Fibroblast of the conjunctiva (primary cell): ENCODE data around the gene HACL1.
"Not testable (repeated sequence)": the region's sequence is repeated elsewhere in the genome, so short reads cannot be mapped to it uniquely, and the experiment has no call there.

Experiments used
- DNase-seq: peaks from one replicate; pipeline ENCODE4 v3.0.0-alpha.2; 2010; ENCODE audit warnings: low read depth

Gene HACL1

DNA sequence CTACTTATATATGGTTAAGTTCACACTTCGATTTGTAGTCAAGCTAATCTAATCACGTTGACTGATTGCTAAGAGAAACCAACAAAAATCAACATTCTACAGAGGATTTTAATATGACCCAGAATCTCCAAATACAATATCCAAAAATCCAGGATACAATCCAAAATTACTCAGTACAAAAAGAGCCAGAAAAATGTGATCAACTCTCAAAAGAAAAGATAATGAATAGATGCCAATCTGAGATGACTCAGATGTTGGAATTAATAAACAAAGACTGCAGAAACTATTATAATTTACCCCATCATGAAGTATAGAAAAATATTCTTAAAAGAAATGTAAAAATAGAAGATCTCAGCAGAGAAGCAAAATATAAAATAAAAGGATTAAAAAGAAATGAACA lies 22.3 kb downstream of the HACL1 start:
- DNase-seq = no peak

DNA sequence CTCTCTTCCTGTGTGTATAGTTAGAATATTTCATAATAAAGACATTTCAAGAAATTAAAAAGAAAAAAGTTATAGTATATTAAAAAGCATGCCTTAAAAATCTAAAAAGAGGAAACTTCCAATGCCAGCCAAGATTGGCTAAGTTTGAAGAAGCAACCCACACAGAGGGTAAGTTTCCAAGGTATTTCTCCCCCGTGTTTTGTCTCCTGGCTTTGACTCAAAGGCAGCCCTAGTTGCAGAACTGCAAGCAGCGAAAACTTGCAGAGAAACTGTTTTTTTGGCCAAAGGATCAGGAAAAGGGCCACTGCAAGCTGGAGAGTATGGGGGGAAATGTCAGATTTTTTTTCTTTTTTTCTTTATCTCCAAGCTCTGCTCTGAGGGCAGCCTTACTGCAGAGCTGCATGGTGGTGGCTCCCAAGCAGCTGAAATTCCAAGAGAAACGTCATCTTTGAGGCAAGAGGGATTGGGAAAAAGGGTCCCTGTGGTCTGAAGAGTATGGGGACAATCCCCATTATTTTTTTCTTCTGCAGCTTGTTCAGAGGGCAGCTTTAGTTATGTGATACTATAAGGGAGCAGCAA lies 23.0 kb downstream of the HACL1 start:
- DNase-seq = no peak

DNA sequence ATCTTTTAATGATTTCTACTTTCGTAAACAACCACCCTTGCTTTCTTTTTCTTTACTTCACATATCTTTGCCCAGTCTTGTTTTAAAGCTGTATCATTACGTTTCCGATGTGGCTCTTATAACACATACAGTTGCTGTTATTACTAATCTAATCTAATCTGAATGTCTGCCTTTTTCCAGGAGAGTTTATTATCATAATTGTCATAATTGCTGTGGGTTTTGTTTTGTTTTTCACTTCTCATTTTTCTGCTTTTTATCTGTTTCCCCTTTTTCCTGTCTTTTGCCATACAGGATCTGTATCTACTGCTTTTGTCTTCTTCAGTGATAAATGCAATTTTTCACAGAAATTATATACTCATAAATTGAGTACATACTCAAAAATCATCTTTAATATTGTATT lies 24.9 kb downstream of the HACL1 start:
- DNase-seq = no peak

DNA sequence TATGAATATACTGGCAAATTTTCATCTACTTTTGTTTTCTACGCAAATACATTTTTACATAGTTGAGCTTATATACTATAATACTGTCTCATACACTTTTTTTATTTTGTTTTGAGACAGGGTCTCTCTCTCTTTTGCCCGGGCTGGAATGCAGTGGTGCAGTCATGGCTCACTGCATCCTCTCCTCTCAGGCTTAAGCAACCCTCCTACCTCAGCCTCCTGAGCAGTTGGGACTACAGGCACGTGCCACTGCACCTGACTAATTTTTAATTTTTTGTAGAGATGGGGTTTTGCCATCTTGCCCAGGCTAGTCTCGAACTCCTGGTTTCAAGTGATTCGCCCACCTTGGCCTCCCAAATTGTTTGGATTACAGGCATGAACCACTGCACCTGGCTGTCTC lies 25.9 kb downstream of the HACL1 start:
- DNase-seq = no peak

DNA sequence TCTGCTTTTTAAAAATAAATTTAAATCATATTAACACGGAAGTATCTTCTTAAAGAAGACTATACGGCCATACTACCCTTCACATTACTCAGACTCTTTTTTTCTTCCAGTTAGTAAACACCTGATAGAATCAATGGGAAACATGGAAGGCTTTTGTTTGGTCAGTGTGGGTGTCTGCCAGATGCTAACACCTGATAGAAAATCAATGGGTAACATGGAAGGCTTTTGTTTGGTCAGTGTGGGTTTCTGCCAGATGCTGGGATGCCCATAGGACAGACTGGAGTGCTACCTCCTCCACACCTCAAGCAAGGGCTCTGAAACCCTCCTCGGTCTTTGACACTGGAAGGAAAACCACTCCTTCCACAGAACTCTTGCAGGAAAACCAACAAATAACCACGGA lies 29.2 kb downstream of the HACL1 start:
- no peak for DNase-seq

DNA sequence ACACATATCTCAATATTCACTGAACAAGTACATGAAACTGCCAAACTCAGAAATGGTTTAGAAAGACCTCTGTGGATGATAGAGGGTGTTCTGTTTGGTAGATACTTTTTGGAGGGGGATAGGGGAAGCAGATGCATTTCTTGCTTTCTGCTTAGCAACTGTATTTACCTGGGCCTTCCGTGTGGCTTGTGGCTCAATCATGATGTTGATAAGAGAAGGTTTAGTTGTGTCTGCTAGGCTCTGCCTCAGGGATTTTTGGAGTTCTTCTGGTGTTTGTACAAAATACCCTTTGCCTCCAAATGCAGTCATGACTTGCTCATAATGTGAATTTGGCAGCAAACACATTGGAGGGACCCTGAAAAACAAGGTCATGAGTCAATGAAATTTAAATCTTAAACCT lies 38.2 kb downstream of the HACL1 start:
- DNase-seq = no peak

DNA sequence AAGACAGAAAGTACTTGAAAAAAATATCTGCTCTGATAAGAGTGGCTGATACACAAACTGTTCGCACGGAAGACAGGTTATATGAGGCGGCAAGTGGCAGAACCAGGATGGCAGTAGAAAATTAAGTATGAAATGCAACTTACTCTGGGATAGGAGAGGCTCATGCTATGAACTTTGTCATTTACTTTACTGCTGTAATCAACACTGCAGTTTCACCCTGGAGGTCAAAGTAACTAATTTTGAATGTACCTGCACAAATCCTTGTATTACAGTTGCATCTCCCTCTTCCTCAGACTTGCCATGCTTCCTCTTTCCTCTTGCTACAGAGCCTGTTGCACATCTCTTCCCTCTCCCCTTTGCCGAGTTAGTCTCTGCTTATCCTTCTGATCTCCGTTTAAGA lies 38.8 kb downstream of the HACL1 start:
- DNase-seq = no peak

DNA sequence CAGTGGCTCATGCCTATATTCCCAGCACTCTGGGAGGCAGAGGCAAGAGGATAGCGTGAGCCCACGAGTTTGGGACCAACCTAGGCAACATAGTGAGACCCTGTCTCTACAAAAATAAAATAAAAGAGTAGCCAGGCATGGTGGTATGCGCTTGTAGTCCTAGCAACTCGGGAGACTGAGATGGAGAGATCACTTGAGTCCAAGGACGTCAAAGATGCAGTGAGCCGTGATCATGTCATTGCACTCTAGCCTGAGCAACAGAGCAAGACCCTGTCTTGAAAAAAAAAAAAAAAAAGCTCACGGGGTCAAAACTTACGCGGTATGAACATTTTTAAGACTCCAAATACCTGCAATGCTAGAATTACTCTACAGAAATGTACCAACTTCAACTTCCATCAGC lies 42.8 kb downstream of the HACL1 start:
- no peak for DNase-seq

DNA sequence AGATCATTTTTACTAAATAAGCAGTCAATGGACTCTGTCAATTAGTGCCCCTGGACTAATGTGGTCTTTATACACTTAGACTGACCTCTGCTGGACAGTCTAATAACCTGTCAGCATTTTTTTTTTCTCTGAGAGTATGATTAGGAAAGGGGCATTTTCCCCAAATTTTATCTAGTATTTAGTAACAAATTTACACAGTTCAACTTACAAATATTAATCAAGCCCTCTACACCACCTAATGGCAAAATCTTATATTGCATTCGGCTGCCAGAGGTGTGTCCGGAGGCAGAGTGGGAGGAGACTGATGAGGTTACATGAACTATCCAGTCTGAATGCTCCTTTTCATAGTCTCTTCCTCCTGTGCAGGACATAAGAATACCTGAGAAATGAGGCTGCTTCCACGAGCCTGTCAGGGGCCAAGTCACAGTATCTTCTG lies 43.8 kb downstream of the HACL1 start:
- DNase-seq = peak; percentile 57

DNA sequence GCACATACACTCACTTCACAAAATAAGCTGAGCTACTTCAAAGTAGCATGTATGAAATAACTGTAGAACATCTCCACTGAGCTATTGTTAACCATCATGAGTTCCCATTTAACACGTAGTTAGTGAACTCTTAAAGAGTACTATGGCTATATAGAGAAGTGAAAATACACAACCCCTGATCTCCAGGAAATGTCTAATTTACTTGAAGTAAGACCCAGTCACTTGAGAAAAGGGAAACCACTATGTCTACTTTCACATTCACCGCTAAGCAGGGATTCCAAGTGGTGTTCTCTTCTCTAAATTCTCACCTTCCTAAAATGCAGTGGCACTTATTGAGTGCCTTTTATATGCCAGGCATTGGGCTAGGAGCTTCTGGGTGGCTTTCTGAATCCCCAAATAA lies 44.9 kb downstream of the HACL1 start:
- DNase-seq = no peak

DNA sequence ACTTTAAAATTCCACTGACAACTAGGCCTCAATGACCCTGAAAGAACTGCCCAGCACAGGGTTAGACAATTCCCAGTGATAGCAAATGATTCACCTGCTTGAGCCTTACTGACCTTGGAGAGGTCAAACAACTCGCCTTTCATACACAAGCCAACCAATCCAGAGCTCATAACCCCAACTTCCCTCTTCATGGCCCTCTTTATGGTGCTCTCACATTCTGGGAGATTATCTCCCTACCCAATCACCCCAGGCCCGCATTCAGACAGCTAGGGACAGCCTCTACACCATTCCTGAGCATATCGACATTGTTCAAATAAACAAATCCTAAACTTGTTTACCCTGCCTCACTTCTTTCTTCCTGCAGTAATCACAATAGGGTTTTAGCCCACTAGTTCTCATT lies 47.6 kb downstream of the HACL1 start:
- DNase-seq = no peak

DNA sequence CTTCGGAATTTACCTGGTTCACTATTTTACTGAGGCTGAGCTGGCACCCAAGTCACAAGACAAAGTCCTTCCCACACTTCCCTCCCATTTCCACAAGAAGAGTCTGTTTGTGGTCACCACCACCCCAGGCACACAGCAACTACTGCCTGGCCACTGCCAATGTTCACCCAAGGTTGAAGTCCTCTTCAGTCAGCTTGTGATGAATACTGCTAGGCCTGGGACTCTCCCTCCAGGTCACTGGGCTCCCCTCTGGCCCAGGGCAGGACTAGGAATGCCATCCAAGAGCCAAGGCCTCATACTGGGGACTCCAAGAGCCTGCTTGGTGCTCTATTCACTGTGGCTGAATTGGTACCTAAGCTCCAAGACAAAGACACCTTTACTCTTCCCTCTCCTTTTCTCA lies 49.5 kb downstream of the HACL1 start:
- DNase-seq = no peak

DNA sequence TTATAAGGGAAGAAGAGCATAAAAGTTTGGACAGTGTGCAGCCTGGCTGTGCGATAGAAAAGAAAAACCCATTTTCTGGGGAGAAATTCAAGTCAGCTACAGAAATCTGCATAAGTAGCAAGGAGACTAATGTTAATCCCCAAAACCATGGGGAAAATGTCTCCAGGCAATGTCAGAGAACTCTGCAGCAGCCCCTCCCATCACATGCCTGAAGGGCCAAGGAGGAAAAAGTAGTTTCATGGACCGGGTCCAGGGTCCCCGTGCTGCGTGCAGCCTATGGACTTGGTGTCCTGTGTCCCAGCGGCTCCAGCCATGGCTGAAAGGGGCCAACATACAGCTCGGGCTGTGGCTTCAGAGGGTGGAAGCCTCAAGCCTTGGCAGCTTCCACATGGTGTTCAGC lies 51.5 kb downstream of the HACL1 start:
- DNase-seq = no peak

DNA sequence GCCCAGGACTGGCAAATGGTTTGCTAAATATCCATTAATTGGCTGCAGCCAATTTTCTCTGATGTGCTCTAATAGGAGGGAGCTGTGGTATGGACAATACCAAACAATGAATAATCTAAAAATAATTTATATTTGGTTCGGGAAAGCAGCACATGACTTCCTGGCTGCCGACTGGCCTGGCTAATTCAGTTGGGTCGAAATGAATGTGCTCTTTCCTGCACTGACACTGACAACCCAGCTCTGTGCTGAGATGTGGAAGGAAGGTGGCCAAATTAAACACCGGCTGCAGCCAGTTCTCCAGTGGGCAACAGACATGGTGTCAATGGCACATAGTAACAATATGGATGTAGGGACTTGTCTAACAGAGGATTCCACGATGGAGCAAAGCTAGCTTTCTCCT lies 58.8 kb downstream of the HACL1 start:
- no peak for DNase-seq

DNA sequence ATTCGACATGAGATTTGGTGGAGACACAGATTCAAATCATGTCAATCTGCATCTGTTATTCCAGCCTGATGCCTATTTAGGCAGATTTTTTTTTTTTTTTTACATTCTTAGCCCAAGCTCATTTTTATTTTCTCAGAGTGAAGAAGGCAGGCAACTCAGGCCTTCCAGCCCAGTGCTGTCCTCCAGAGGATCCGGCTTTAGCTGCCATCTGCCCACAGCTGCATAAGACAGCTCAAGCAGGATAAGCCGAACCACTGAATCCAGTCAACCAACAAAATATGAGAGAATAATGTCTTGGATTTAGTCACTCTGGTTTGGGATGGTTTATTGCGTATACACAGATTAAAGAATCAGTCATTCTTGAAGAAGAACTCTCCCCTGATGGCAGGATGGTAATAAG lies 60.0 kb downstream of the HACL1 start:
- DNase-seq = no peak

DNA sequence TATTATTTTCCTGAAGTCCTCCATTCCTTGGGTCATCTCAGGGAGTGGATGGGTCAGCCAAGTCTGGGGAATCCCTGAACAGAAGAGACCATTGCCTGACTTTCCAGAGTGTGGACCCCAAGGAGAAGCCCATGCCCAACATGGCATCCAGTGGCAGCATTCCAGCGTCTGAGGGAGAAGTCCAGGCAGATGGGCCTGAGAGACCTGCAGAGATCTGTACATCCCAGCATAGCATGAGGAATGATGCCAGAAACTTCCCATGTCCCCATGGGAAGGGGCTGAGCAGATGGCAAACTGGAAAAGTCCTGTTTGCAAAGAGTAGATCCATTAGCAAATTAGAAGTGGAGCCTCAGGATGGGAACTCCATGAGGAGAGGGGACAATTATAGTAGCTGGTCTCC lies 62.3 kb downstream of the HACL1 start:
- no peak for DNase-seq

DNA sequence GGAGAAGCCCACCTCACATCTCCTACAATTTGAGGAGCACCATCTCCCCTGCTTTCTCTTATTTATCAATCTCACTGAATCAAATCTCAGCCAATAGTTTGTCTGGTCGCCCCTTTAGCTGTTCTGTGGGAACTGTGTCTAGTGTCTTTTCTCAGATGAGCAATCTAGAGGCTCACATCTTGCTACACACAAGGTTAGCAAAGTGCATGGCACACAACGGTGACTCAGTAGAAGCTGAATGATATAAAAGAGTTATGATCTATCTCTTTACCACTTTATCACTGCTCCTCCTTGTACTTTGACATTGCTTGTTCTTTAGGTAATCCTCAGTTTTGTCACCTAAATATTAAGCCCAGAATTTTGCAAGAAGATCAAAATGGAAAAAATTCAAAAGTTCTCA lies 63.0 kb downstream of the HACL1 start:
- no peak for DNase-seq

DNA sequence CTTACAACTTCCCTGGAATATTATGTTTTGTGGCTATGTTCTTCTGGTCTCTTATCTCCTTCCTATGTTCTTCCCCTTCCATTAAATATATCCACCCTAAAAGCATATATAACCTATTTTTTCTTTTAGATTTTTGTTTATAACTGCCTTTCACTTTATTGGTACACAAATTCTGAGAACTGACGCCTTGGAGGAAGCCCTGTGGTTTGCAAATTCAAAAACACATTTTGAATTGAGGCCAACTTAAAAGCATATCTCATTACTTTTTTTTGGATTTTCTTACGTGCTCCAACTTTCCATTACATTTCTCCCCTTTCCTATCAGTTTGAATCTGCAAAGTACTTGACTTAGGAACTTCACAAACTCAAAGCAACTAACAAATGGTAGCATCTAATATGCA lies 64.5 kb downstream of the HACL1 start:
- no peak for DNase-seq

DNA sequence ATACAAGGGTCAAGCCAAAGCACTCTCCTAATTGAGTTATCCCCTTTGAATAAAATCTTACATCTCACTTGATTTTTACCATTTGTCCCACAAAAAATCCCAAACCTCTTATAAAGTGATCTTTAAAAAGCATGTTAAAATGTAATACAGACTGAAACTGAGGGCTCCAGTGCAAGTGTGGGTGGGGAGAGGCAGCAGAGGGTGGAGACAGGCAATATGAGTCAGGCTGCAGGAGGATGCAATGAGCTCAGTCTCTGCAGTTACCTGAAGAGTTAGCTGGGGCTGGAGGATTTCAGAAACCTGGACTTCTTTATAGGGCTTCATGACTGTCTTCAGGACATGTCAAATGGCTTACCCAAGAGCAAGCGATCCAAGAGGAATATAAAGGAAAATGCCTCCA lies 65.6 kb downstream of the HACL1 start:
- DNase-seq = no peak

DNA sequence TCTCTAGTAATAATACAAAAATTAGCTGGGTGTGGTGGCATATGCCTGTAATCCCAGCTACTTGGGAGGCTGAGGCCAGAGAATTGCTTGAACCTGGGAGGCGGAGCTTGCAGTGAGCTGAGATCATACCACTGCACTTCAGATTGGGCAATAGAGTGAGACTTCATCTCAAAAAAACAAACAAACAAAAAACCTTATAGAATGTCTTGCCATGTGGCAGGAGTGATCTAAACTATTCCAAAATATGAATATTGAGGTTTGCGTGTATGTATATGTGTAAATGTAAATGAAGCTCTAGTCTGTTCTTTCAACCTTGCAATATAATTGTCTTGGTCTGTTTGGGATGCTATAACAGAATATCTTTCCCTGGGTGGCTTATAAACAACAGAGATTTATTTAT lies 68.8 kb downstream of the HACL1 start:
- DNase-seq = not testable (repeated sequence)

DNA sequence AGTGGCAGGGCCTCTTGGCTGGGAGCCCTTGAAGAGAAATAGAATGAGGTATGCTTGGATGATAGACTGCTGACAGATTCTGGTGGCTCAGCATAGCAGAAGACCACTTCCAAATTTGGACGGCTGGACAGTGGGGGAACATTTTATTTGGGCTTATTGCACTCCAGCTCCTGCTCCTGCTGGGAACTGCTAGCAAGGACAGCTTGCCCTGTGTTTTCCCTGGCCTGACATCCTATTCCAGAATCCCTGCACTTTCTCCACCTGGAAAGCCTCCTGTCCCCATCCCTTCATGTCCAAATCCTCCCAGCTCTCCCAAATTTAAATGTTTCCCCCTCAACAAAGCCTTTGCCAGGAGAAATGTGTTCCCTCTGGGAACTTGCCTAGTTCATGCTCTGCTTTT lies 70.0 kb downstream of the HACL1 start:
- no peak for DNase-seq

DNA sequence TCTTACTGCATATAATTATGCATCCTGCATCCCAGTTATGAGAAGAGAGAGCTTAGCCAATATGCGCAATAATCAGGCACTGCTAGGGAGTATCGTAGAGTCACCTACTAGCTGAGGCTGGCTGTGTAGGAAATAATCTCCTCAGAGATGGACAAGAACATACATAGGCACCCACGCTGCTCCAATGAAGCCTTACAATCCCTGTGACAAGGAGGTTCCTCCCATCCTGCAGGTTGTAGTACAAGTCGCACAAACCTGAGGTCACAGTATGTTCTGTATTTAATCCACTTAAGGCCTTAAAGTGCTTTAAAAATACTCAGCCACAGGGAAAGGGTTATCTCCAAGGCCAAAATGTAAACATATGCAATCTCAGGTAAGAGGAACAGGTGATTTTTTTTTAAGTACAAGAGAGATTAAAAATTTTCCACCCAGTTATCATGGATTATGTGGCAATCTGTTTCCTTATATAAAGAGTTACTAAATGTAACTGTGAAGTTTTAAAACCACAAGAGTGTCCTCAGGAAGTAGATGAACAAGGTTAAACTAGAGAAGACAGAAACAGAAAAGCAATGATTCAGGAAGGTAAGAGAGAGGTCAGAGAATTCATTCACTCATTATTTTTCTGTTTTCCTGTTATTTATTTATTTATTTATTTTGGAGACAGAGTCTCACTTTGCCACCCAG lies 72.4 kb downstream of the HACL1 start:
- DNase-seq = no peak

DNA sequence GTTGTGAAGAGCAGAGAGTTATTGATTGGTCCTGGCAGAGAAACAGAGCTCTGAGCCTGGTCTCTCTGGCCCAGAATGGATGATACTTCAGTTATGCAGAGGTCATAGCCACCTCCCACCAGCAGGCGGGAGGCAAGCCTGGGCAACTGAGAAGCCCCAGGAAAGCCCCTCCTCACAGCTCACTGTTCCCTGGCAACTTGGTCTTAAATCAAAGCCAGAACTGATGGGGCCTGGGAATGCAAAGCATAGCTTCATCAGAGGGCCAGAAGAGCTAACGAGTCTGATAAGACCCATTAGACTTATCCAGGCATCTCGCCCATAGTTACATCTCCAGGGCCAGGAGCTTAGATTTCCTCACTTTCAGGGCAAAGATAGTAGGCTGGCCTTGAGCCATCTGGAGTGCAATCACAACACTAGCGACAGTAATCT lies 74.3 kb downstream of the HACL1 start:
- peak; percentile 2 for DNase-seq

DNA sequence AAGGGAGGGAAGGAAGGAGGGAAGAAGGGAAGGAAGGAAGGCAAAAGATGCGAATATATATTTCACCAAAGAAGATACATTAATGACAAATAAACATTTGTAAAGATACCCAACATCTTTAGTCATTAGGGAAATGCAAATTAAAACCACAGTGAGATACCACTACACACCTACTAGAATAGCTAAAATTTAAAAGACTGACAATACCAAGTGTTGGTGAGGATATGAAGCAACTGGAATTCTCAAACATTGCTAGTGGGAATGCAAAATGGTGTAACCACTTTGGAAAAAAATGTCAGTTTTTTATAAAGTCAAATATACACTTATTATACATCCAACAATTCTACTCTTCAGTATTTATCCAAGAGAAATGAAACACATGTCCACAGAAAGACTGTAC lies 75.6 kb downstream of the HACL1 start:
- no peak for DNase-seq
